HG03432 (cell line): ENCODE data around the gene DAAM1.

Experiments
- ATAC-seq: cut with Tn5 transposase; IDR thresholded peaks from one replicate; pipeline ENCODE4 v1.9.1; 2021; ENCODE audit warnings: mild to moderate bottlenecking, moderate library complexity; ENCODE audit not compliant: unreplicated experiment

Gene DAAM1

DNA sequence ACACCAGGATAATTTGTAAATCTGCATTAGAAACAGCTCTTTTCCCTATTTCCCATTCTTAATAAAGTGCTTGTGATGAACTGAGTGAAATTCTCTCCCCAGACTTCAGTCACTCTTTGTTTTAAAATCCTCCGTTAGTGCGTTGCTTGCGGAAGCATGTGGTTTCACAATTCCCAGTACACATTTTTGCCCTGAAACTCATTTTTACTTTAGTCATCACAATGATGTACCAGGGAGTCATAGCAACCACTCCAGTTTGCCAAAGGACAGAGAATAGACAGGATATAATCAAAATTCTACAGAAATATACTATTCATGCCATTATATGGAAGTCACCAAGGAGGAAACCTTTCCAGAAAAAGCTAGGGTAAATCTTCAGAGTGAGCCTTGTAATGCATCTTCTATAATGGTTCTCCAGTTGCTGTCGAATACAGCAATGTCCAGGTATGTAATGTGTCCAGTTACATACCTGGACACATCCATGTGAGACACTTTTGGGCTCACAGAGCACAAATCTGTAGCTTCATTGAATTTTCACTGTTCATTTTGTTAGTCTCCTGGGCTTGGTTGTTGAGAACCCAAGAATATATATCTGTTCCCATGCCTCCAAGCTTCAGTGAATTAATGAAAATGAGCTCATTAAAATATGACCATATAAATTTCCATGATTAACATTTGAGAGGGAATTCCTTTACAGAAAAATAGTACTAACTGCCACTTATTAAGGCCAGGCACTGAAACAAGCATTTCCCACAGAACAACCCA lies 219.0 kb downstream of the DAAM1 start:
- ATAC-seq: no peak

DNA sequence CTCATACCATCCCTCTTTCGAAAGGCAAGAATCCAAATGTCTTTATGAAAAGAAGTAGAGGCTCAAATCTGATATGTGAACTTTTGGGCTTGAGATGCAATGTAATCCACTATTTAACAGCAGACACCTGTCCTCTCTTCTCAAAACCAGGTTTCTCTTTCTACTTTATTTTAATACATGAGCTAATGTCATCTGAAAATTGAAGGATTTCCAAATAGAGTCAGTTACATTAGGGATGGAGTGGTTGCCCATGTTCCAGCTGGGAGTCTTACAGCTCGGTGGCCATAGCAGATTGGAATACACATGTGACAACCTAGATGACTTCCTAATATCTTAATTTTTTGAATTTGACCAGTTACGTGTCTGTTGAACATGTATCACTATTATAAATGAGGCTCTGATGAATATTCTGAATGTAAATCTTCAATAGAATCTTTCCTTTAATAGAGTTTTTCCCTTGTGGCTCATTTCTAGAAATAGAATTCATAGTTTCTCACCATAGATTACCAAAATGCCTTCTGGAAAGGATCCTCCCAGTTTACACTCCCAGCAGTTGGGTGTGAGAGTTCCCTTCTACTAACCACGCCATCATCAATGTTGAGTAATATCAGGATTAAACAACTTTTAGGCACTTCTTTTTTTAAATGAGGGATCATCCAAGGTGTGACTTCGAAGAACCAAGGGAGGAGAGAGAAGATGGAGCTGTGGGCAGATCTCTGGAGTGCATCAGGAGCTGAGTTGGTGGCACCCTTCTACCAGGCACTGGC lies 227.6 kb downstream of the DAAM1 start:
- no peak for ATAC-seq

GRCh38 chr14:59417311-59417710 lies 228.8 kb downstream of the DAAM1 start:
- no peak for ATAC-seq

DNA sequence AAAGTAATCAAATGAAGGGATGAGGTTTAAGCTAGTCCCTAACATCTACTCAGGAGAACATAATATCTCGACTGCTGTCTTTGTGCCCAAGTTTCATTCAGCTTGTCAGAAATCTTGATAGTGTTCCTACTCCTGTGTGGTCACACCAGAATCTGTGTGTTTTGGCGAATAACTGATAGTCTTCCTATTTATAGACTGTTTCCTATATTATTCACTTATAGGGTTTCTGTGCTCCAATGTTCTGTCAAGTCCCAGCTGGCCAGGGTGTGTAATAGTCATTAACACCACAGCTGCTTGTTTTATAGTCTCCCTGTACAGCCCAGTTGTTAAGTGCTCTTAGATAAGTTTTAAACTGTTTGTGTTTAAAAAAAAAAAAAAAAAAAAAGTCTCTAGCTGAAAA lies 230.8 kb downstream of the DAAM1 start:
- no peak for ATAC-seq
